ENCODE measurements around the gene CISH.

The CISH gene

DNA sequence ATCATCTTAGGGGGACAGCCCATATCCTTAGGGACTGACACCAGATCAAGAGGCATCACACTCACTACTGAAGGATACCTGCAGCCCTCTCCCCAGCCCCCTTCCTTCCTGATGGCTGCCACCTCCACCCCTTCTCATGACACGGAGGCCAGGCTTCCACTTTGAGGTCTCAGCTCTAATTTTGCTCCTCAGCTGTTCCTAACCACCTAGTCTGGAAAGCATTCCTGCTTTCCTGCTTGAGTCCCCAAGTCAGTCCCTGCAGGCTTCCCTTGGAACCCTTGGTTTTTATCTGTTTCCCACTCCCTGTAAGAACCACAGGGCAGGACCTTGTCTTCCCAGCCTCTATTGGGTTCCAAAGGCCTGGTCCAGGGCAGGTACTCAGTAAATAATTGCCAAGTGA, 47.3 kb downstream of the CISH start:
- Histone ChIP-seq H3K9me3 (ENCODE audit: control insufficient read depth in 2 of 2, low read length in 2 of 2) (no peaks in the 10 kb centered on the region), H3K4me1 (ENCODE audit: control insufficient read depth in 2 of 2, insufficient read depth in 2 of 2, low read length in 2 of 2) (peaks cover 16 to 17% of the 10 kb centered on the region in 2 donors), H3K27me3 (ENCODE audit: control insufficient read depth in 2 of 2, insufficient read depth in 2 of 2, low read length in 2 of 2) (no peaks in the 10 kb centered on the region), H3K36me3 (ENCODE audit: control insufficient read depth in 2 of 2, insufficient read depth in 2 of 2, low read length in 2 of 2) (no peaks in the 10 kb centered on the region), H3K27ac (ENCODE audit: low read depth in 2 of 2, low read length in 2 of 2) (no peak overlapping the region), H3K4me3 (ENCODE audit: low read length in 2 of 2) (no peak overlapping the region), H3K9ac (ENCODE audit: low read depth in 1 of 2, low read length in 2 of 2) (no peak overlapping the region)

- Histone ChIP-seq H3K9me3 (ENCODE audit: control insufficient read depth in 2 of 2, low read length in 2 of 2) (no peaks in the 10 kb centered on the region), H3K4me1 (ENCODE audit: control insufficient read depth in 2 of 2, insufficient read depth in 2 of 2, low read length in 2 of 2) (peaks cover 16 to 17% of the 10 kb centered on the region in 2 donors), H3K9ac (ENCODE audit: low read depth in 1 of 2, low read length in 2 of 2) (no peak overlapping the region), H3K36me3 (ENCODE audit: control insufficient read depth in 2 of 2, insufficient read depth in 2 of 2, low read length in 2 of 2) (no peaks in the 10 kb centered on the region), H3K4me3 (ENCODE audit: low read length in 2 of 2) (no peak overlapping the region), H3K27me3 (ENCODE audit: control insufficient read depth in 2 of 2, insufficient read depth in 2 of 2, low read length in 2 of 2) (no peaks in the 10 kb centered on the region), H3K27ac (ENCODE audit: low read depth in 2 of 2, low read length in 2 of 2) (no peak overlapping the region)
Measured at GRCh38 chr3:50563867-50564266, 47.7 kb downstream of the CISH start.

- no peaks in the 10 kb centered on the region for H3K27me3 ChIP-seq (ENCODE audit: control insufficient read depth in 2 of 2, insufficient read depth in 2 of 2, low read length in 2 of 2)
- H3K4me3 ChIP-seq (ENCODE audit: low read length in 2 of 2) = no peak overlapping the region
- H3K9me3 ChIP-seq (ENCODE audit: control insufficient read depth in 2 of 2, low read length in 2 of 2) = no peaks in the 10 kb centered on the region
- H3K4me1 ChIP-seq (ENCODE audit: control insufficient read depth in 2 of 2, insufficient read depth in 2 of 2, low read length in 2 of 2) = peaks cover 10 to 12% of the 10 kb centered on the region in 2 donors
- H3K9ac ChIP-seq (ENCODE audit: low read depth in 1 of 2, low read length in 2 of 2) = no peak overlapping the region
- no peak overlapping the region for H3K27ac ChIP-seq (ENCODE audit: low read depth in 2 of 2, low read length in 2 of 2)
- H3K36me3 ChIP-seq (ENCODE audit: control insufficient read depth in 2 of 2, insufficient read depth in 2 of 2, low read length in 2 of 2) = no peaks in the 10 kb centered on the region
Measured at GRCh38 chr3:50562861-50563260, 48.7 kb downstream of the CISH start.

DNA sequence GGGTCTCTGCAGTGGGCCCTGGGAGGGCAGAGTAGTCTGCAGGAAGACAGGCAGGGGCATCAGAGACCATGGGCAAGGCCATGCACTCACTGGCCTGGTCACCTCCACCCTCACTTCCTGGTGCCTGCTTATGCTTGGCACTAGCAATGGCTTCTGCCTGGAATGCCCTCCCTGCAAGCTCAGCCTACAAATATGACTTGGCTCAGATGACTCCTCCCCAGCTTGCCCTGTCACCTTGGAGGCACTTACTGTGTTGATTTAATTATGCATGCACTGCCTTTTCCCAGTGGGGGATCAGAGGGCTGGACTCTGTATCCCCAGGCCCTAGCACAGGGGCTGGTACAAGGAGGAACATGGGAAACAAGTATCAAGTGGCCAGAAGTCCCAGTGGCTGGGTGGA, 51.9 kb downstream of the CISH start:
- no peak overlapping the region for H3K9ac ChIP-seq (ENCODE audit: low read depth in 1 of 2, low read length in 2 of 2)
- H3K36me3 ChIP-seq (ENCODE audit: control insufficient read depth in 2 of 2, insufficient read depth in 2 of 2, low read length in 2 of 2) = no peaks in the 10 kb centered on the region
- no peaks in the 10 kb centered on the region for H3K4me1 ChIP-seq (ENCODE audit: control insufficient read depth in 2 of 2, insufficient read depth in 2 of 2, low read length in 2 of 2)
- no peak overlapping the region for H3K4me3 ChIP-seq (ENCODE audit: low read length in 2 of 2)
- no peak overlapping the region for H3K27ac ChIP-seq (ENCODE audit: low read depth in 2 of 2, low read length in 2 of 2)
- no peaks in the 10 kb centered on the region for H3K9me3 ChIP-seq (ENCODE audit: control insufficient read depth in 2 of 2, low read length in 2 of 2)
- H3K27me3 ChIP-seq (ENCODE audit: control insufficient read depth in 2 of 2, insufficient read depth in 2 of 2, low read length in 2 of 2) = no peaks in the 10 kb centered on the region

- no peaks in the 10 kb centered on the region for H3K9me3 ChIP-seq (ENCODE audit: control insufficient read depth in 2 of 2, low read length in 2 of 2)
- no peaks in the 10 kb centered on the region for H3K27me3 ChIP-seq (ENCODE audit: control insufficient read depth in 2 of 2, insufficient read depth in 2 of 2, low read length in 2 of 2)
- no peaks in the 10 kb centered on the region for H3K36me3 ChIP-seq (ENCODE audit: control insufficient read depth in 2 of 2, insufficient read depth in 2 of 2, low read length in 2 of 2)
- H3K9ac ChIP-seq (ENCODE audit: low read depth in 1 of 2, low read length in 2 of 2) = no peak overlapping the region
- H3K4me3 ChIP-seq (ENCODE audit: low read length in 2 of 2) = no peak overlapping the region
- no peaks in the 10 kb centered on the region for H3K4me1 ChIP-seq (ENCODE audit: control insufficient read depth in 2 of 2, insufficient read depth in 2 of 2, low read length in 2 of 2)
- no peak overlapping the region for H3K27ac ChIP-seq (ENCODE audit: low read depth in 2 of 2, low read length in 2 of 2)
Measured at GRCh38 chr3:50557915-50558314, 53.7 kb downstream of the CISH start.

- no peaks in the 10 kb centered on the region for H3K4me1 ChIP-seq (ENCODE audit: control insufficient read depth in 2 of 2, insufficient read depth in 2 of 2, low read length in 2 of 2)
- no peaks in the 10 kb centered on the region for H3K36me3 ChIP-seq (ENCODE audit: control insufficient read depth in 2 of 2, insufficient read depth in 2 of 2, low read length in 2 of 2)
- no peaks in the 10 kb centered on the region for H3K9me3 ChIP-seq (ENCODE audit: control insufficient read depth in 2 of 2, low read length in 2 of 2)
- H3K9ac ChIP-seq (ENCODE audit: low read depth in 1 of 2, low read length in 2 of 2) = no peak overlapping the region
- H3K4me3 ChIP-seq (ENCODE audit: low read length in 2 of 2) = no peak overlapping the region
- no peak overlapping the region for H3K27ac ChIP-seq (ENCODE audit: low read depth in 2 of 2, low read length in 2 of 2)
- no peaks in the 10 kb centered on the region for H3K27me3 ChIP-seq (ENCODE audit: control insufficient read depth in 2 of 2, insufficient read depth in 2 of 2, low read length in 2 of 2)
Measured at GRCh38 chr3:50557106-50557505, 54.5 kb downstream of the CISH start.
